AG09319 (cell line): Measurements from ENCODE around the gene FARP1.

Source experiments
- DNase-seq: peaks from one replicate; pipeline ENCODE4 v3.0.0-alpha.2; 2010; ENCODE audit warnings: low read depth; ENCODE audit errors: extremely low read depth
- CTCF ChIP-seq: IDR thresholded peaks from 2 replicates; pipeline ENCODE4 v1.5.1; 2011; ENCODE audit warnings: low read depth, mild to moderate bottlenecking, inconsistent platforms, low read length, moderate library complexity

The FARP1 gene

DNA sequence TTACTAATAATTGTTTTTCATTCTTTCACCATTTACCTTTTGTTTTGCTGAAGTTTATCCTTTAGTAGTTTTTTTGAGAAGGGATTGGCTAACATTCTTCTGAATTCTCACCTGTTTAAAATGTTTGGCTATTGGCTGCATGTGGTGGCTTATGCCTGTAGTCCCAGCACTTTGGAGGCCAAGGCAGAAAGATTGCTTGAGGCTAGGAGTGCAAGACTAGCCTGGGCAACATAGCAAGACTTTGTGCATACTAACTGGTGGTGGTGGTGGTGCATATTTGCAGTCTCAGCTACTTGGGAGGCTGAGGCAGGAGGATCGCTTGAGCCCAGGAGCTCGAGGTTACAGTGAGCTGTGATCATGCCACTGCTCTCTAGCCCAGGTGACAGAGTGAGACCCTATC is 61.7 kb downstream of the FARP1 start:
- no peak for DNase-seq
- no peak for TF ChIP-seq CTCF

GRCh38 chr13:98206946-98207345 is 64.1 kb downstream of the FARP1 start:
- no peak for TF ChIP-seq CTCF

GRCh38 chr13:98207416-98207815 is 64.5 kb downstream of the FARP1 start:
- DNase-seq: no peak
- no peak for TF ChIP-seq CTCF

More at GRCh38 chr13:98206946-98207345, 64.1 kb downstream of the FARP1 start:
- DNase-seq: peak; percentile 24

GRCh38 chr13:98208606-98209005 is 65.7 kb downstream of the FARP1 start:
- no peak for TF ChIP-seq CTCF
- DNase-seq: no peak

GRCh38 chr13:98212763-98213162 is 69.9 kb downstream of the FARP1 start:
- no peak for DNase-seq
- no peak for TF ChIP-seq CTCF

- DNase-seq: no peak
- TF ChIP-seq CTCF: no peak
Measured at GRCh38 chr13:98213354-98213753, 70.5 kb downstream of the FARP1 start.

DNA sequence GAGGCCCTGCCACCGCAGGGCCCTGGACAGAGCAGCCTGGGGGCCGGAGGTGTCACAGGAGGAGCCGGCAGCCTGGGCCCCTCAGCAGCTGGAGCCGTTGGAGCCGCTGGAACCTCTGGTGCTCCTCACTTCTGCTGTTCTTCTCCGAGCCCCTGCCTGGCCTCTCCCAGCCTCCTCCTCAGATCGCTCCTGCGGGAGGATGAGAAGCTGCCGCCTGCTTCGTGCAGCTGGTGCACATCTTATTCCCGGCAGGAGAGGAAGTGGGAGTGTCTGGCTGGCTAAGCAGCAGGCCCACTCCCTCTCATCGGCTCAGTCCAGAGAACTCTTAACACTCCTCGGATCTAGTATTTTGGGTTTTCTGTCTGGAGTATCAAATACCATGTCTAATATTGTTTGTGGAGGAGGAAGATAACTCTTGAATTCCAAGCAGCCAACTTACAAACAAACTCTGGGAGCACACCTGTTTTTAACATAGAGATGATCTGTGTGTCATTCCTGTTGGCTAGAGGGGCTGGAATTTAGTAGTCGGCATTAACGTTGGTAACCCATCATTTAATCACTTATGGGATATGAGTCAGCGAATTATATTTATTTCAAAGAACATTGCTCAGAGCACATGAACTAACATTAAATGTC is 71.2 kb downstream of the FARP1 start:
- DNase-seq: peak; percentile 12
- TF ChIP-seq CTCF: no peak
